CD4-positive, alpha-beta T cell treated with Interleukin-17A for 1 hour (primary cell): ENCODE measurements around the gene CUL5.
"Not testable (repeated sequence)": the region's sequence is repeated elsewhere in the genome, so short reads cannot be mapped to it uniquely, and the experiment has no call there.

Source experiments
- DNase-seq: peaks from one replicate; pipeline ENCODE4 v3.0.0-alpha.2; 2020

Gene CUL5

DNA sequence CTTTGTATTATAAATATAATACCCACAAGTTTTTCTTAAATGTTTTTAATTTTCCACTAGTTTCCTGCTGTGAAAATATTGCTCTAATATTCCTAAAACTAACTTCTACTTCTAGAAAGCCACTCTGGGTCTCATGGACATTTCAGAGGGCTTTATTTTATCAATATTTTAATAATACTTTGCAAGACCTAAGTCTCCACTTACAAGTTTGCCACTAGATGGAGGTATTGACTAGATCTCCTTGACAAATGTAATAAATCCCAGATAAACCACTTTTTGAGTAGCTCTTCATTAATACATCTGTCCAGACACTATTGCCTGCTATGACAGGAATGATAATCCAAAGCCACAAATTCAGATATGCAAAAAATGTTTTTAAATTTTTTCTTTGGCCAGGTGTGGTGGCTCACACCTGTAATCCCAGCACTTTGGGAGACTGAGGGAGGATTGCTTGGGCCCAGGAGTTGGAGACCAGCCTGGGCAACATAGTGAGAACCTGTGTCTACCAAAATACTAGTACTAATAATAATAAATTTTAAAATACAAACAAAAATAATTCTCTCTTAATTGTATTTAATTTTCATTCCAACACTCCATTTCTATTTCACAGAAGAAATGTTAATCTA lies 109.2 kb downstream of the CUL5 start:
- peak; percentile 47 for DNase-seq

DNA sequence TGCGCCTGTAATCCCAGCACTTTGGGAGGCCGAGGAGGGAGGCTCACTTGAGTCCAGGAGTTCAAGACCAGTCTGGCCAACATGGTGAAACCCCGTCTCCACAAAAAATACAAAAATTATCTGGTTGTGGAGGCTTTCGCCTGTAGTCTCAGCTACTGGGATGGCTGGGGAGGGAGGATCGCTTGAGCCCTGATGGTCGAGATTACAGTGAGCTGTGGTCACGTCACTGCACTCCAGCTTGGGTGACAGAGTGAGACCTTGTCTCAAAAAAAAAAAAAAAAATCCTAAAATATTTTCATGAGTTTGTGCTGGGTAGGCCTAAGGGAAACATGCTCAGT lies 112.2 kb downstream of the CUL5 start:
- not testable (repeated sequence) for DNase-seq

DNA sequence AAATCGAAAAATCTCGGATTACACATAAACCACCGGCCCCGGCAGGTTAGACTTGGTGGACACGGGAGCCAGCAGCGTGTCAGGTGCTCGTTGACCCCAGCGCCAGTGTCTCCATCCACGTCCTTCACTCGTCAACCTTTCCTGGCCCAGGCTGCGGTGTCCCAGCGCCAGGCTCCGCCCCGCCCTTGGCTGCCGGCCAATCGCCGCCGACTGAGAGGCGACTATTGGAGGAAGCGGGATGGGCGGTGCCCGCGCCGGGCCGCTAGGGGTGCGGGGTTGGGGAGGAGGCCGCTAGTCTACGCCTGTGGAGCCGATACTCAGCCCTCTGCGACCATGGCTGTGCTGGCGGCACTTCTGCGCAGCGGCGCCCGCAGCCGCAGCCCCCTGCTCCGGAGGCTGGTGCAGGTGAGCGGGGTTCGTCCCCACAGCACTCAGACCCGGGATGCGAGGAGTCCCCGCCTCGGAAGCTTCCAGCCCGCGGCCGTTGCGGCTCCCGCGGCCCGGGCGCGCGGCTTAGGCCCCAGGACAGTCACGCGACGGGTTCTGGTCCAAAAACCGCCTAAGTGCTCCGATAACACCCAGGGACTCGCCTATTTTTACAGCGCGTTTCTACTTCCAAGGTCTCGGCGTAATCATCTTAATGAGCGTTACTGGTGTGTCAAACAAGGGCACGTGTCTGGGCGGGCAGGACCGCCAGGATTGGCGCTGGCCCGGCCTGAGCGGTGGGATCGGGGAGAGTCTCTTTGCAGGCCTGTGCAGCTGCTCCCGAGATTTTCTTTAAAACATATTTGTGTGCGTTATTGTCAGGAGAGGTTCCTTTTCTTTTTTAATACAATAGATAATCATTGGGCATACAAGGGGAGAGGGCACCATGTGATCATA lies 112.8 kb downstream of the CUL5 start, which contains the start of gene ACAT1:
ACAT1 (plus strand) TSS at position 294 of the 882 bp plus-strand sequence; CDS start at position 334, 40 bp downstream.
- peak; percentile 94 for DNase-seq

DNA sequence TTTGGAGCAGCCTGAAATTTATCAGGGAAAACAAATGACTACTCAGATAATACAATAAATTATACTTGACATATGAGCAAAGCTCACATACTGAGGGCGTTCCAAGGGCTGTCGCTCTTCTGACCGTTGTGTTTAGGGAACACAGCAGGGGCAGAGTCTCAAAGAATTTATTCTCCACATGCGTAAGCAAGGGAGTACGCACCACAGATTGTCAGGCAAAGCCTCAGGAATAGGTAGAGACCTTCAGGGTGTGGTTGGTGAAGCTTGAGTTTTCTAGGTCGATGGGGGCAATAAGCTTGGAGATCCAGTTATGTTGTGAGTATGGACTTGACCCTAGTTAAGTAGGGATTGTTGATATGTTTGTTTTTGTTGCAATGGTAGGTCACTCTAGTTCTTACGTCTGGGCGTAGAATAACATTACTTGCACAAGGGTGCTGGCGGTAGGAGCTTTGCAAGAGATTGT lies 113.5 kb downstream of the CUL5 start:
- DNase-seq, result no peak

DNA sequence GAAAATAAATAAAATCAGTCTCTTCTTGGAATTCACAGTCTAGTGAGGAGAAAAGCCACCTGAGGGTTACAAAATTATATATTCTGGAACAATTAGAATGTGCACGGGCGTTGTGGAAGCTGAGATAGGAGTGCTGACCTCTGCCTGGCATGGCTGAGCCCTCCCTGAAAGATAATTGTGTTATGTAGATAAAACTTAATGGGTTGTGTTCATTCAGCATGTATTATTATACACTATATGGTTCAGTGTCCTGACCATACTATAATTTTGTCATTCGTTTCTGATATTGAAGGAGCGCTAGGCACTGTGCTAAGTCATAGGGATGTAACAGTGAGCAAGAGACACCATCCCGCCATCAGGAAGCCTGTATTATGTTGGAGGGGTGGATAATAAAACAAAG lies 116.4 kb downstream of the CUL5 start:
- DNase-seq, result no peak

DNA sequence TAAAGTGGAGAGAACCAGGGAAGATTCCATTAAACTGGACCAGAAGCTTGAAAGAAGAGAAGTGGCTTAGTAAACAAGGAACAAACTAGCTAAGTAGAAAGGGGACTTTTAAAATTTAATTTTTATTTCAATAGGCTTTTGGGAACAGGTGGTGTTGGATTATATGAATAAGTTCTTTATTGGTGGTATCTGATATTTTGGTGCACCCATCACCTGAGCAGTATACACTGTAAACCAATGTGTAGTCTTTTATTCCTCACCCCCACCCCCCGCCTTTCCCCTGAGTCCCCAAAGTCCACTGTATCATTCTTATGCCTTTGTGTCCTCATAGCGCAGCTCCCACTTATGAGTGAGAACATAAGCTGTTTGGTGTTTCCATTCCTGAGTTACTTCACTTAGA lies 120.1 kb downstream of the CUL5 start:
- no peak for DNase-seq

DNA sequence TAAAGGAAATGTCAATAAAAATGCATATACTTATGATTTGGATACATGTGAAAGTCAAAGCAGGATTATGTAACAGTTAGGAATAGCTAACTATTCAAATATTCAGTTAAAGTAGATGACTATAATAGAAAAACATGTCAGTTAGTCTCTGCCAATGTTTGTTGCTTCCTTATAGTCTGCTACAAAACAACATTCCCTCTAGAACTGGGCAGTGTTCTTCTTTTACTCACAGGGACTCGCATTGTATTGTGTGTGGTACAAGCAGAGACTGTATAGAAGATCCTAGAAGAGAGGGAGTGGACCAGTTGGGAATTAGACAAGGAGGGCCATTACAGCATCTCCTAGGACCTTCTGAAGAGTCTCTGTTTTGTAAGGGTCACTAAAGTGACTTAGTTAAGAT lies 123.3 kb downstream of the CUL5 start:
- no peak for DNase-seq

DNA sequence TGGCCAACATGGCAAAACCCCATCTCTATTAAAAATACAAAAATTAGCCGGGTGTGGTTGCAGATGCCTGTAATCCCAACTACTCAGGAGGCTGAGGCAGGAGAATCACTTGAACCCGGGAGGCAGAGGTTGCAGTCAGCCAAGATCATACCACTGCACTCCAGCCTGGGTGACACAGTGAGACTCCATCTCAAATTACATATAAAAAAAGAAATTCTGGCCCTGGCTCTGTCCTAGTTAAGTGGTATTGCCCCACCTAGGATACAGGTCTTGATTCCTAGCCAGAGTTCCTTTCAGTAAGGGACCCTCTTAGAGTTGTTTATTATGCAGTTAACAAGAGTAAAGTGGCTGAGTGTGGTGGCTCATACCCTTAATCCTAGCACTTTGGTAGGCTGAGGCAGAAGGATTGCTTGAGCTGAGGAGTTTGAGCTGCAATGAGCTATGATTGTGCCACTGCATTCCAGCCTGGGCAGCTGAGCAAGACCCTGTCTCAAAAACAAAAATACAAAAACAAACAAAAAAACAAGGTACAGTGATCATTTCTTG lies 124.4 kb downstream of the CUL5 start:
- DNase-seq, result not testable (repeated sequence)

DNA sequence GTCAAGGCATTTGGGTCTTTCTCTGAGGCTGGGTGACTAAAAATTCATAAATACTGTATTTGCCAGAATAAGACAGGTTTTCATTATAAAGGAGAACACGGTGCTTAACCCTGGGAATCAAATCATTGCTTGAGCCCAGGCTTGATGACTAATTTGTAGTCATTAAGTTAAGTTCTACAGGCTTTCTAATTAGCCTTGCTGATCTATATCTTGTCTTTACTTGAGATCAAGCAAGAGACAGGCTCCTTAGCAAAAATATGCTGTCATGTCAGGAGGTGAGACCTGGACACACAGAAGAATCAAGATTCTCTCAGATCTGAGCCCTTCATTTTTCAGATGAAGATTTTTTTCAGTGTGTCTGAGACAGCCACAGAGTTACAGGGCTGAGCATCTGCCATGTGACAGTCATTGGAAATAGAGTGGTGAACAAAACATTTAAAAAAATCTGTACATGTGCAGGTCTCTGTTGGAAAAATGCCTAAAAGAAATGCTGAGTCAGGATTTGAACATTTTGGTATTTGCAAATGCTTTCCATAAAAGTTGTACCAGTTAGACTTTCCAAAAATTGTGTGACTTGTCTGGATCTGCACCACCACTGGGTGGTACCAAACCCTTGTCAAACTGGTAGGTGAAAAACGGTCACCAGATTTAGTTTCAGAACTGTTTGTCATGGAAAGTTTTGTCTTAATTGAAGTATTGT lies 127.3 kb downstream of the CUL5 start:
- peak; percentile 45 for DNase-seq

DNA sequence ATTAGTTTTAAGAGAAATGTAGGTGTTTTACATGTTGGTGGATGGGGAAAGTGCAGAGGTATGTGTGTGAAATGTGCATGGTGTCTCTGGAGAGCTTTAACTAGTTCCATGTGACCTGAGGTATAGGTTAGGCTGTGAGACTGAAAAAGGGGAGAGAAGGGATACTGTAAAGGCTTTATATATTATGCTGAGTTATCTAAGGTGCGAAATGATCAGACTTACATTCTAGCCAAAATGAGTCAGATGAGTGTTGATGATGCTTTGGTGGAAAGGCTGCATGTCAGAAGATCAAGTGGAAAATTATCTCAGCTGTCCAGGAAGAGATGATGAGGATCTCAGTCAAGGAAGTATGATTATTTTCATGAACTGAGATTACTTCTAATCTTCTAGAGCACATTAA lies 128.5 kb downstream of the CUL5 start:
- no peak for DNase-seq

DNA sequence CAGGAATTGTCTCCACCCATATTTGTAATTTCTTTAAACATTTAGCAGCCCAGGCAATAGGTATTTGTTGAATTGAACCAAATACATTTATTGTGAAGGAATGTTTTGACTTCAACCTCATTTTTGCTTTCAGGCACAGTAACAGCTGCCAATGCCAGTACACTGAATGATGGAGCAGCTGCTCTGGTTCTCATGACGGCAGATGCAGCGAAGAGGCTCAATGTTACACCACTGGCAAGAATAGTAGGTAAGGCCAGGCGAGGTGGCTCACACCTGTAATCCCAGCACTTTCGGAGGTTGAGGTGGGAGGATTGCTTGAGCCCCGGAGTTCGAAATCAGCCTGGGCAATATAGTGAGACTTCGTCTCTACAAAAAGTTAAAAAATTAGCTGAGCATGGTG lies 133.6 kb downstream of the CUL5 start:
- no peak for DNase-seq

DNA sequence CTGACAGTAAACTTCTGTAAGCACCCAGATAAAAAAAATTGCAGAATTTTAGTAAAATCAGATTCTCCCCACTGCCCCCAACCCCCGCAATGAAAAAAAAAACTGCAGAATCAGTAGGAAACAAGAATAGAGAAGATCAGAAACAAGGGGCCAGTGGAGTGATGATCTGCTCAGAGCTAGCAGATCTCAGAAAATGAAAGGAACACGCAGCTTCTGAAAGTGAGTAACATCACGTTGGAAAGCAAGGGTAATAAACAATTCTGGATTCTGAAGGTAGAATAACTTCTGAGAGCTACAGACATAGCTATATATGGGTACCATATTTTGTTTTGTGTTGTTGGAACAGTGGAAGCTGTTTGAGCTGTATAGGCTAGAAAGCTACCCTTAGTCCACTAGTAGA lies 135.9 kb downstream of the CUL5 start:
- DNase-seq, result no peak

DNA sequence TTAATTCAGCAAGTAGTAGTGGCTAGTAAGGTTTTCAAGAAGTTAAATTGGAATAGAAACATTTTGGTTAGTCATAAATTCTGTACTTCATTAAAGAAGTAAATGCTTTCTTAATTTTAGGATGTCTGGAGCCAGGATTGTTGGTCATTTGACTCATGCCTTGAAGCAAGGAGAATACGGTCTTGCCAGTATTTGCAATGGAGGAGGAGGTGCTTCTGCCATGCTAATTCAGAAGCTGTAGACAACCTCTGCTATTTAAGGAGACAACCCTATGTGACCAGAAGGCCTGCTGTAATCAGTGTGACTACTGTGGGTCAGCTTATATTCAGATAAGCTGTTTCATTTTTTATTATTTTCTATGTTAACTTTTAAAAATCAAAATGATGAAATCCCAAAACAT lies 138.5 kb downstream of the CUL5 start:
- DNase-seq, result no peak

DNA sequence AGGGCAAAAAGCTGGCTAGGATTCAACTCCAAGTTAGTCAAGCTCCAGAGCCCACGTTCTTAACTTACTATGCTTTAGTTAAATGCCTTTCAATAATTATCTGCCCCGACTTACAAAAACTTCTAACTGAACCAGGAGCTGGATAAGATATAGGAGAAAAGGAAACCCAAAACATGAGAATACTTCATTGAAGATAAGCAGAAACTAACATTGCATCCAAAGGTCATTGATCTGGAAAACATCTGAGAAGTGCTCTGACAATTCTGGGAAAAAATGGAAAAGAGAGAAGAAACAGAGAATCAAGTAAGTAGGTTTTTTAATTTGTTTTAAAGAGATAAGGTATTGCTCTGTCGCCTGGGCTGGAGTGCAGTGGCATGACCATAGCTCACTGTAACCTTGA lies 139.9 kb downstream of the CUL5 start:
- no peak for DNase-seq

DNA sequence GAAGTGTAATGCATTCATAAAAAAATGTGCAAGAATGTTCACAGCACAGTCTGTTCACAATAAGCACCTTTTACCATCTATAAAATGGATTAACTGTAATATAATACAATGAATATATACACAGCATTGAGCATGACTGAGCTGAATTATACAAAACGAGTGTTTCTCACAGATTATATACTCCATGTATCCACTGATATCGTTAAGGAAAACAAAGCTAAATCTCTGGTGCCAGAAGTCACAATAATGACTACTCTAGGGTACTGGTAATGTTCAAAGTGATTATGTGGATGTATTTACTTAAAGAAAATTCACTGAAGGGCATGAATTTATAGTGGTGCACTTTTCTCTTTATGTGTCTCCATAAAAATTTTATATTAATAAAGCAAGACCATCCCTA lies 145.9 kb downstream of the CUL5 start:
- no peak for DNase-seq
